ENCODE measurements around the gene TIGD4. TPM values are rescaled to one million over a fixed set of nuclear protein-coding genes. Genes with fewer than 3 reads are reported as not detected.

TIGD4 gene
- total RNA-seq, 4 donors from 2014 or later, result 0.10 to 0.36 (median 0.27) TPM; not detected in 1

DNA sequence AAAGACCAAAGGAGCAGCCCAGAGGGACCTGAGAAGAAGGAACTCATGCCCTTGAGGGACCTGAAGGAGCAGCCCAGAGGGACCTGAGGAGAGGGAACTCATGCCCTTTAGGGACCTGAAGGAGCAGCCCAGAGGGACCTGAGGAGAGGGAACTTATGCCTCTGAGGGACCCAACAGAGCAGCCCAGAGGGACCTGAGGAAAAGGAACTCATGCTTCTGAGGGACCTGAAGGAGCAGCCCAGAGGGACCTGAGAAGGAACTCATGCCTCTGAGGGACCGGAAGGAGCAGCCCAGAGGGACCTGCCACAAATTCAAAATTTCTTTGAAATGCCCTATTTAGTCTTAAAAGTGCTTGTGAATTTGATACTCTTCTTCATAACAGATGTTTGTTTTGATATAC is 51.2 kb downstream of the TIGD4 start:
- TF ChIP-seq, protein P1, sequence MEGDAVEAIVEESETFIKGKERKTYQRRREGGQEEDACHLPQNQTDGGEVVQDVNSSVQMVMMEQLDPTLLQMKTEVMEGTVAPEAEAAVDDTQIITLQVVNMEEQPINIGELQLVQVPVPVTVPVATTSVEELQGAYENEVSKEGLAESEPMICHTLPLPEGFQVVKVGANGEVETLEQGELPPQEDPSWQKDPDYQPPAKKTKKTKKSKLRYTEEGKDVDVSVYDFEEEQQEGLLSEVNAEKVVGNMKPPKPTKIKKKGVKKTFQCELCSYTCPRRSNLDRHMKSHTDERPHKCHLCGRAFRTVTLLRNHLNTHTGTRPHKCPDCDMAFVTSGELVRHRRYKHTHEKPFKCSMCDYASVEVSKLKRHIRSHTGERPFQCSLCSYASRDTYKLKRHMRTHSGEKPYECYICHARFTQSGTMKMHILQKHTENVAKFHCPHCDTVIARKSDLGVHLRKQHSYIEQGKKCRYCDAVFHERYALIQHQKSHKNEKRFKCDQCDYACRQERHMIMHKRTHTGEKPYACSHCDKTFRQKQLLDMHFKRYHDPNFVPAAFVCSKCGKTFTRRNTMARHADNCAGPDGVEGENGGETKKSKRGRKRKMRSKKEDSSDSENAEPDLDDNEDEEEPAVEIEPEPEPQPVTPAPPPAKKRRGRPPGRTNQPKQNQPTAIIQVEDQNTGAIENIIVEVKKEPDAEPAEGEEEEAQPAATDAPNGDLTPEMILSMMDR (IDR thresholded peaks at IDR 0.05), result no peak
- no peak for TF ChIP-seq POLR2A (IDR thresholded peaks at IDR 0.05)
- intact Hi-C loops (cut with DNase I; ENCODE audit: low total_unique reads), result no loop called here
- H3K4me3 ChIP-seq (ENCODE audit: low read depth, poor library complexity, severe bottlenecking), result no peak overlapping the region
- DNase-seq (ENCODE audit: low spot score in 2 of 2), result peak in 1 of 2 donors; percentile 29
- 71 to 87% methylated on average over 1 of the region's 1 CpG for WGBS, 2 donors

DNA sequence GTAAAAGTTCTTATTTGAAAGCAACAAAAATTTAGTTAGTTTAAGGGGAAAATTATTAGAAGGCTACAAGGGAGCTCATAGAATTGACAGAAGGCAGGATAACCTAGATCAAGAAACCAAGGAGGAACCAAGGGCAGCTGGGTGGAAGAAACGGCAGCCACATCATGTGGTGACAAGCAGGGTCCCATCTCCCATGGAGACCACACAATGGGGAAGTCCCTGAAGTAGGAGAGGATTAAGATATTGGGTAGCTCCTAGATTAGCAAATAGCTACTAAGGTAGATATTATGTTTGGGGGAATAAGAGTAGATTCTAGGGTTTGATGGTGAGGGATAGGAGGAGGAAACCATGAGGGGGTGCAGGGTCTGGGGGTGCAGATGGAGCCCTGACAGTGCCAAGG is 51.7 kb downstream of the TIGD4 start:
- TF ChIP-seq POLR2A (IDR thresholded peaks at IDR 0.05), result no peak
- TF ChIP-seq, protein P1 (IDR thresholded peaks at IDR 0.05), result no peak
- intact Hi-C loops (cut with DNase I; ENCODE audit: low total_unique reads), result no loop called here
- DNase-seq (ENCODE audit: low spot score in 2 of 2), result peak in 1 of 2 donors; percentile 32
- no peak overlapping the region for H3K4me3 ChIP-seq (ENCODE audit: low read depth, poor library complexity, severe bottlenecking)
- 33 to 47% methylated on average over 1 of the region's 1 CpG for WGBS, 2 donors

DNA sequence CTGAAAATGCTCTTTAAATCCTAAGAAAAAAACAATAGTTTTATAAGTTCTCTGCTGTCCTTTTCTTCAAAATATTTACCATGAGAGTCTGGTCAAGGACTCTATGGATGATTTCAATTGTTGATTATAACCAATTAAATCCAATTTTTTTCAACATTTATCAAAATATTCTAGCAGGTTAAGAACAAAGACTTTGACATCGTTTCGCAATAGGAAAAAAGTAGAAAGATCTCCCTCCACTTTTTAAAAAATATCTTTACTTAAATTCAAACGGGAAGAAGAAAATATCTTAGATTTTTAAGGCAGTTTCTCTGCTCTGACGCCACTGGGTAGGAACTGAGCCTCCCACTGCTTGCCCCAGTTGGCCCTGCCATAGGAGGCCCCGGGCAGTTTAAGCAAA is 55.0 kb downstream of the TIGD4 start:
- WGBS, 2 donors, result 66 to 69% methylated on average over 5 of the region's 5 CpGs
- TF ChIP-seq POLR2A (IDR thresholded peaks at IDR 0.05), result no peak
- TF ChIP-seq, protein P1 (IDR thresholded peaks at IDR 0.05), result no peak
- intact Hi-C loops (cut with DNase I; ENCODE audit: low total_unique reads), result no loop called here
- no peak for DNase-seq (ENCODE audit: low spot score in 2 of 2)
- no peak overlapping the region for H3K4me3 ChIP-seq (ENCODE audit: low read depth, poor library complexity, severe bottlenecking)

DNA sequence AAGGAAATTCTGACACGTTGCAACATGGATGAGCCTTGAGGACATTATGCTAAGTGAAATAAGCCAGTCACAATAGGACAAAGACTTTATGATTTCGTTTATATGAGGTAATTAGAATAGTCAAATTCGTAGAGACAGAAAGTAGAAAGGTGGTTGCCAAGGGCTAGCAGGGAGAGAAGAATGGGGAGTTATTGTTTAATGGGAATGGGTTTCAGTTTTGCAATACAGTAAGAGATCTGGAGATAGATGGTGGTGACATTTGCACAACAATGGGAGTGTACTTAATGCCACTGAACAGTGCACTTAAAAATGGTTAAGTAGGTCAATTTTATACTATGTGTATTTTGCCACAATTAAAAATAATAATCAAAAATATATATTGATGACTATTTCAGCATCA is 56.3 kb downstream of the TIGD4 start:
- intact Hi-C loops (cut with DNase I; ENCODE audit: low total_unique reads), result no loop called here
- H3K4me3 ChIP-seq (ENCODE audit: low read depth, poor library complexity, severe bottlenecking), result no peak overlapping the region
- DNase-seq (ENCODE audit: low spot score in 2 of 2), result no peak
- WGBS, 2 donors, result 53 to 55% methylated on average over 3 of the region's 3 CpGs
- TF ChIP-seq POLR2A (IDR thresholded peaks at IDR 0.05), result no peak
- TF ChIP-seq, protein P1 (IDR thresholded peaks at IDR 0.05), result no peak

DNA sequence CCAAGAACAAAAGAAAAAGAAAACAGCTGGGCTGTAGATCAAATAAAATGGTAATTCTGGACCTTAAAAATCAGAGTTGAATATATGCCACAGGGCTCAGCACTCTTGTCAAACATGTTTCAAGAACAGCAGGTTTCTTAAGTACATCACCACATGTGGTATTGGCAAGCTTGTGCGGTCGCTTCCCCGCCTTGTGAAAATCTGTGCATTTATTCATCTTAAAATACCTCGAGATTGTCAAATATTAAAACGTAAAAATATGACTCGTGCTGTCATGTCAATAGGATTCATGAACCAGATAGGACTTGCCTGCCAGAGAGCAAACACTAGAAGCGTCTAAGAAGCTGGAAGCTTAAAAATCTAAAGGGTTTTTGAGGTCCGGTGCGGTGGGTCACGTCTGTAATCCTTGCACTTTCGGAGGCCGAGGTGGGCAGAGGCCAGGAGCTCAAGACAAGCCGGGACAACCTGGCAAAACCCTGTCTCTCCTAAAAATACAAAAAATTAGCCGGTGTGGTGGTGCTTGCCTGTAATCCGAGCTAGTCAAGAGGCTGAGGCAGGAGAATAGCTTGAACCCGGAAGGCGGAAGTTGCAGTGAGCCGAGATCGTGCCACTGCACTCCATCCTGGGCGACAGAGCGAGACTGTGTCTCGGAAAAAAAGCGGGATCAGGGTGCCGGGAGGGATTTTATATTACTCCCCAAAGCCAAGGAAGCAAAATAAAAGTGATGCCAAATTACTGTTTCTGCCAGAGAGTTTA is 59.6 kb downstream of the TIGD4 start:
- intact Hi-C loops (cut with DNase I; ENCODE audit: low total_unique reads), result no loop called here
- H3K4me3 ChIP-seq (ENCODE audit: low read depth, poor library complexity, severe bottlenecking), result no peak overlapping the region
- WGBS, 2 donors, result 43 to 48% methylated on average over 24 of the region's 24 CpGs
- no peak for TF ChIP-seq POLR2A (IDR thresholded peaks at IDR 0.05)
- TF ChIP-seq, protein P1 (IDR thresholded peaks at IDR 0.05), result no peak
- no peak for DNase-seq (ENCODE audit: low spot score in 2 of 2)

Other genes starting within 250 kb of the TIGD4 start
- 100 to 1,000 TPM in 3 of 4 donors, 10 to 100 TPM in 1; 76.4 to 199 (median 103) TPM for gene FBXW7, start 243.6 kb downstream of the TIGD4 start, total RNA-seq
- 100 to 1,000 TPM in 2 of 4 donors, 10 to 100 TPM in 2; 73.1 to 139 (median 97.5) TPM for gene TMEM154, start 99.7 kb downstream of the TIGD4 start, total RNA-seq
- gene ARFIP1, start 224 bp upstream of the TIGD4 start, total RNA-seq, result 10 to 100 TPM; 21.3 to 36.1 (median 33.2) TPM
- gene FHDC1, start 156.6 kb upstream of the TIGD4 start, total RNA-seq, result 10 to 100 TPM; 25.6 to 65.1 (median 37.2) TPM

Data from lower leg skin (tissue), 4 donors.